ENCODE measurements around the gene CNPY2. TPM values are rescaled to one million over a fixed set of nuclear protein-coding genes. Genes with fewer than 3 reads are reported as not detected.
"Not testable (repeated sequence)": the region's sequence is repeated elsewhere in the genome, so short reads cannot be mapped to it uniquely, and the experiment has no call there.

The CNPY2 gene
- total and polyA plus RNA-seq, 8 donors: 39.7 to 112 (median 87.4) TPM

DNA sequence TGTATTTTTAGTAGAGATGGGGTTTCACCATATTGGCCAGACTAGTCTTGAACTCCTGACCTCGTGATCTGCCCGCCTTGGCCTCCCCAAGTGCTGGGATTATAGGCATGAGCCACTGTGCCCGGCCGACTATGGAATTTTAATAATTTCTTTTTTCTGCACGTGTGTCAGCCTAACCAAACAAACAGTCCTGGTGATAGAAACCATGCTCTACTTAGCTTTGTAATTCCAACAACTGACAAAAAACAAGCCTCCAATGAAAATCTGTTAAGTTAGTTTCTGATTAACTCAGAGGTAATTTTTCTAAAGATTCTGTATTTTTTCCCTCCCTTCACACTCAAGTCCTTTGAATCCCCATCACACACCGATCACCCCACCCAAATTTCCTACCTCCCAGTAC, 33.8 kb downstream of the CNPY2 start:
- peaks cover 8 to 28% (median 13%) of the 10 kb centered on the region in 4 donors for H3K4me1 ChIP-seq
- H3K9me3 ChIP-seq: no peaks in the 10 kb centered on the region
- 77 to 90% (median 87%) methylated on average over 6 of the region's 6 CpGs for whole genome bisulfite sequencing, 5 donors
- H3K4me3 ChIP-seq: no peak overlapping the region
- intact Hi-C loops (cut with DNase I; ENCODE audit: low total_unique reads): no loop called here
- no peak for DNase-seq
- H3K27ac ChIP-seq: no peak overlapping the region
- H3K36me3 ChIP-seq: peaks cover 66 to 97% (median 94%) of the 10 kb centered on the region in 4 donors
- TF ChIP-seq, protein P1, sequence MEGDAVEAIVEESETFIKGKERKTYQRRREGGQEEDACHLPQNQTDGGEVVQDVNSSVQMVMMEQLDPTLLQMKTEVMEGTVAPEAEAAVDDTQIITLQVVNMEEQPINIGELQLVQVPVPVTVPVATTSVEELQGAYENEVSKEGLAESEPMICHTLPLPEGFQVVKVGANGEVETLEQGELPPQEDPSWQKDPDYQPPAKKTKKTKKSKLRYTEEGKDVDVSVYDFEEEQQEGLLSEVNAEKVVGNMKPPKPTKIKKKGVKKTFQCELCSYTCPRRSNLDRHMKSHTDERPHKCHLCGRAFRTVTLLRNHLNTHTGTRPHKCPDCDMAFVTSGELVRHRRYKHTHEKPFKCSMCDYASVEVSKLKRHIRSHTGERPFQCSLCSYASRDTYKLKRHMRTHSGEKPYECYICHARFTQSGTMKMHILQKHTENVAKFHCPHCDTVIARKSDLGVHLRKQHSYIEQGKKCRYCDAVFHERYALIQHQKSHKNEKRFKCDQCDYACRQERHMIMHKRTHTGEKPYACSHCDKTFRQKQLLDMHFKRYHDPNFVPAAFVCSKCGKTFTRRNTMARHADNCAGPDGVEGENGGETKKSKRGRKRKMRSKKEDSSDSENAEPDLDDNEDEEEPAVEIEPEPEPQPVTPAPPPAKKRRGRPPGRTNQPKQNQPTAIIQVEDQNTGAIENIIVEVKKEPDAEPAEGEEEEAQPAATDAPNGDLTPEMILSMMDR (IDR thresholded peaks at IDR 0.05): no peak
- H3K27me3 ChIP-seq: no peaks in the 10 kb centered on the region

DNA sequence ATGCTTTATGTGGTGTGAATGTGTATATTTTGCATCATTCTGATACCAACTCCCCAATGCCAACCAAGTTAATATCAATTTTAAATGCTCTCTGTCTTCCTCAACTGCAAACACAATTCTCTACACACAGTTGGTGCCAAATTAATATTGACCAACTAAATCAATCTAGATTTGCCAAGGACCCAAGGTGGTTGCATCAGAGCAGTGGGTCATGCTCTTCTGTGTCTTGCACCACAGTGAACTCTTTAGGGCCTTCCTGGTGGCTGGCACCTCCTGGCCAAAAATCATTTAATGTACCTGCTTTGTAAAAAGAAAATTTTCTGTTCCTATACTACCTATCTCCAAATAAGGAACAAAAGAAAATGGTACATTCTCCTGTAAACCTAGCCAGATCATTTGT, 34.9 kb downstream of the CNPY2 start:
- no peak overlapping the region for H3K27ac ChIP-seq
- peaks cover 70 to 100% (median 100%) of the 10 kb centered on the region in 4 donors for H3K36me3 ChIP-seq
- H3K9me3 ChIP-seq: no peaks in the 10 kb centered on the region
- no peak overlapping the region for H3K4me3 ChIP-seq
- intact Hi-C loops (cut with DNase I; ENCODE audit: low total_unique reads): no loop called here
- no peaks in the 10 kb centered on the region for H3K27me3 ChIP-seq
- DNase-seq: no peak
- TF ChIP-seq, protein P1 (IDR thresholded peaks at IDR 0.05): no peak
- TF ChIP-seq POLR2A (IDR thresholded peaks at IDR 0.05) (no peak), EP300 (IDR thresholded peaks at IDR 0.05) (no peak), POLR2AphosphoS5 (IDR thresholded peaks at IDR 0.05) (no peak)
- H3K4me1 ChIP-seq: peaks cover 0 to 16% (median 2%) of the 10 kb centered on the region in 4 donors

DNA sequence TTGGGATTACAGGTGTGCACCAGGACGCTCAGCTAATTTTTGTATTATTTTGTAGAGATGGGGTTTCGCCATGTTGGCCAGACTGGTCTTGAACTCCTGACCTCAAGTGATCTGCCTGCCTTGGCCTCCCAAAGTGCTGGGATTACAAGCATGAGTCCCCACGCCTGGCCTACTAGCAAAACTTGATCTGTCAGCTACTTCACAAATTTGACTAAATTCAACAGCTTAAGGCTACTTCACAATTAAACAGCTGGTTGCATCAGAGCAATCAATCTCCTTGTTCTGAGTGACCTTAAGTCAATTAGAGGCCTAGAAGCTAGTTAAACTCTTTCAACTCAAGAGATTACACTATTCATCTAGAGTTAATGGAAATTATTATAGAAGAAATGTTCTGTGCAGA, 36.9 kb downstream of the CNPY2 start:
- intact Hi-C loops (cut with DNase I; ENCODE audit: low total_unique reads): no loop called here

DNA sequence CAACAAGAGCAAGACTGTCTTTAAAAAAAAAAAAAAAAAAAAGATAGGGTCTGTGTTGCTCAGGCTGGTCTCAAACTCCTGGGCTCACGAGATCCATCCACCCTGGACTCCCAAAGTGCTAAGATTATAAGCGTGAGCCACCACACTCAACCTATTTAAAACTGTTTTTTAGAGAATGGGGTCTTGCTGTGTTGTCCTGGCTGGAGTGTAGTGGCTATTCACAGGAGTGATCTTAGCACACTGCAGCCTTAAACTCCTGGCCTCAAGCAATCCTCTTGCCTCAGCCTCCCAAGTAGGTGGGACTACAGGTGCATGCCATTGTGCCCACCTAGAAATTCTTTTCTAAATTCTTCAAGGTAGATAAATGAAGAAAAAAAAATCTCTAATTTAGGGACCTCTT, 41.5 kb downstream of the CNPY2 start:
- TF ChIP-seq POLR2A (IDR thresholded peaks at IDR 0.05) (no peak), POLR2AphosphoS5 (IDR thresholded peaks at IDR 0.05) (no peak), EP300 (IDR thresholded peaks at IDR 0.05) (no peak)
- TF ChIP-seq, protein P1 (IDR thresholded peaks at IDR 0.05): no peak
- H3K9me3 ChIP-seq: no peaks in the 10 kb centered on the region
- intact Hi-C loops (cut with DNase I; ENCODE audit: low total_unique reads): no loop called here
- peaks cover 65 to 100% (median 99%) of the 10 kb centered on the region in 4 donors for H3K36me3 ChIP-seq
- H3K4me3 ChIP-seq: no peak overlapping the region
- H3K27me3 ChIP-seq: no peaks in the 10 kb centered on the region
- H3K27ac ChIP-seq: no peak overlapping the region
- peaks cover 0 to 10% (median 0%) of the 10 kb centered on the region in 4 donors for H3K4me1 ChIP-seq
- DNase-seq: no peak
- whole genome bisulfite sequencing, 5 donors: 94 to 98% (median 95%) methylated on average over 2 of the region's 2 CpGs

More for the DNA sequence above, 36.9 kb downstream of the CNPY2 start:
- DNase-seq: no peak
- Histone ChIP-seq H3K4me3 (no peak overlapping the region), H3K27ac (no peak overlapping the region), H3K9me3 (no peaks in the 10 kb centered on the region), H3K4me1 (peaks cover 0 to 11% (median 0%) of the 10 kb centered on the region in 4 donors), H3K27me3 (no peaks in the 10 kb centered on the region), H3K36me3 (peaks cover 78 to 100% (median 100%) of the 10 kb centered on the region in 4 donors)
- TF ChIP-seq, protein P1 (IDR thresholded peaks at IDR 0.05): no peak
- no peak for TF ChIP-seq EP300 (IDR thresholded peaks at IDR 0.05)
- TF ChIP-seq POLR2A (IDR thresholded peaks at IDR 0.05): no peak
- no peak for TF ChIP-seq POLR2AphosphoS5 (IDR thresholded peaks at IDR 0.05)
- 89 to 95% (median 94%) methylated on average over 3 of the region's 3 CpGs for WGBS, 5 donors

DNA sequence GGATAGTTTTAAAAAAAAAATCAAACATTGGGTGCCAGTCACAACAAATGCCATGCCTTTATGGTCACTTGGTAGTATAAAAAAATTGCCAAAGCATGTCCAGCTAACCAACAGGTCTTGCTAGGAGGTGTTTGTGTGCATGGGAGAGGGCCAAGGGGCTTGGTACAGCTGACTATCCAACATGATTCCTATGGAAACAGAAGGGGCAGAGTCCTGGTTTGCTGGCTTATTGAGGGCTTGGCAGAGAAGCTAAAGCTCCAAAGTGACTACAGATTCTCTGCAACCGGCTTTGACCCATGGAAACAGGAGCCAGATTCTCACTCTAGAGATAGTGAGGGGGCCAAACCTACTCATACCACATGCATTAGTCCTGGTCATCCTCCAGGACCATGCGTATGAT, 43.3 kb downstream of the CNPY2 start:
- H3K9me3 ChIP-seq; H3K27me3 ChIP-seq; intact Hi-C loops (cut with DNase I; ENCODE audit: low total_unique reads); H3K4me3 ChIP-seq; H3K27ac ChIP-seq; DNase-seq: not testable (repeated sequence)
- Histone ChIP-seq H3K36me3 (peaks cover 51 to 89% (median 83%) of the 10 kb centered on the region in 4 donors), H3K4me1 (peaks cover 3 to 20% (median 7%) of the 10 kb centered on the region in 4 donors)
- WGBS, 5 donors: 81 to 91% (median 88%) methylated on average over 2 of the region's 2 CpGs

All from stomach (tissue), 9 donors.